ENCODE data around the gene SFT2D2.

GRCh38 chr1:168235548-168235885, 9.7 kb downstream of the SFT2D2 start:
- no peak for TF ChIP-seq CTCF (IDR thresholded peaks at IDR 0.05)
- TF ChIP-seq EZH2 (IDR thresholded peaks at IDR 0.05), result no peak
- TF ChIP-seq EZH2phosphoT487 (IDR thresholded peaks at IDR 0.05), result no peak

Measured in neural progenitor cell (in vitro differentiated cells).